Activated CD8-positive, alpha-beta memory T cell treated with anti-CD3 and anti-CD28 coated beads, Interleukin-2, amount 10 ng/mL, durations not matched to agents 7 days and 5 days (primary cell): ENCODE results near the gene AIP. TPM values are rescaled to one million over a fixed set of nuclear protein-coding genes. Genes with fewer than 3 reads are reported as not detected.

ENCODE experiments used
- ATAC-seq: fragments of 150-1000 bp; cut with Tn5 transposase; one replicate; pipeline ENCODE4 v1.10.0; 2021; ENCODE audit warnings: moderate library complexity
- CTCF ChIA-PET: fragments of 350-600 bp; sonication (Branson Sonifier 250); formaldehyde crosslinking; loops from one replicate; lab custom pipeline; 2021; ENCODE audit warnings: antibody characterized with exemption; lab: Charles Lee
- DNase-seq: peaks from one replicate; pipeline ENCODE4 v3.0.0-alpha.2; 2020
- H3K27ac Mint-ChIP-seq: one replicate; pipeline ENCODE4 v1.8.0; 2021; ENCODE audit warnings: mild to moderate bottlenecking, mixed read lengths
- H3K27me3 Mint-ChIP-seq: one replicate; pipeline ENCODE4 v1.8.0; 2021; ENCODE audit warnings: mixed read lengths
- H3K36me3 Mint-ChIP-seq: one replicate; pipeline ENCODE4 v1.8.0; 2021; ENCODE audit warnings: mild to moderate bottlenecking, mixed read lengths
- H3K4me1 Mint-ChIP-seq: one replicate; pipeline ENCODE4 v1.8.0; 2021; ENCODE audit warnings: mixed read lengths
- H3K4me3 Mint-ChIP-seq: one replicate; pipeline ENCODE4 v1.8.0; 2021; ENCODE audit warnings: mild to moderate bottlenecking, moderate library complexity, mixed read lengths
- H3K9me3 Mint-ChIP-seq: one replicate; pipeline ENCODE4 v1.8.0; 2022; ENCODE audit warnings: low read depth, mixed read lengths
- microRNA-seq: library from miRNA; unstranded; fragments of <30 nt; microRNA quantifications from one replicate; pipeline ENCODE4 v1.2.0, GENCODE V29; 2022
- total RNA-seq, 2 experiments: library from RNA; stranded (reverse); gene quantifications; one replicate each; pipeline ENCODE4 v1.2.3, GENCODE V29; 2021

AIP gene
- total RNA-seq, 2 experiments from 2014 or later = 168 to 178 TPM

DNA sequence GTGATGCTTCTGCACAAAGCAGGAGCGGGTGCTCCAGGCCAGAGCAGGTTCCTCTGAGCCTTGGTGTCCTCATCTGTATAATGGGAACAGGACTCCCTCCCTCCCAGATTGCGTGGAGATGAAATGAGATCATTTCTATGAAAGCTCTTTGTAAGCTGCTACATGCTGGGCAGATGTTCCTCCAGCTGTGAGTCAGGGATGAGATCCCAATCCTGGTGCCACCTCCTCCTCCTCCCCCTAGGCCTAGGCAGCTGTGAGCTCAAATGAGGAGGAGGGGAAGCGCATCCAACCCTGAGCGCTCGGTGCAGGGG lies 47.4 kb downstream of the AIP start:
- ATAC-seq = no peak
- Mint-ChIP-seq H3K27me3 (peaks cover 4% of the 10 kb centered on the region), H3K4me3 (no peak overlapping the region), H3K4me1 (no peaks in the 10 kb centered on the region), H3K36me3 (peaks cover 4% of the 10 kb centered on the region), H3K9me3 (peaks cover 11% of the 10 kb centered on the region), H3K27ac (no peak overlapping the region)
- DNase-seq = no peak
- CTCF ChIA-PET = no interaction called here

DNA sequence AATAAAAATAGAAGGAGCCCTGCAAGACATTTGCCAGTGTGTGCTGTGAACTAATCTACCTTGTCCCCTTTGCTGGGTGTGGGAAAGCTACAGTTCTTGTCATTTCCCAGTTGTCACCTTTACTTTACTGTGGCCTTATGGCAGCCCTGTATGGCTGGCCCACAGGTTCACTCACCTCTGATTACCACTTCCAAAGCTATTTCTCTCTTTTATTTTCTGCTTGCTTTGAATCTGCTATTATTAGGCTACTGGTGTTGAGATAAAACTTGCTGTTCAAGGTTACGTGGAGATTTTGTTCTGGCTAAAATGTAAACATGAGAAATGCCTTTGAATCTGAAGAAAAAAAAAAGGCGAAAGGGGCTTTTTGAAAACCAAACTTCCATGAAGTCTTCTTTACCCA lies 50.1 kb downstream of the AIP start:
- Mint-ChIP-seq H3K36me3 (peaks cover 4% of the 10 kb centered on the region), H3K4me3 (no peak overlapping the region), H3K27ac (no peak overlapping the region), H3K9me3 (peaks cover 11% of the 10 kb centered on the region), H3K27me3 (peaks cover 4% of the 10 kb centered on the region), H3K4me1 (no peaks in the 10 kb centered on the region)
- ATAC-seq (no peak), DNase-seq (no peak)
- CTCF ChIA-PET = no interaction called here

DNA sequence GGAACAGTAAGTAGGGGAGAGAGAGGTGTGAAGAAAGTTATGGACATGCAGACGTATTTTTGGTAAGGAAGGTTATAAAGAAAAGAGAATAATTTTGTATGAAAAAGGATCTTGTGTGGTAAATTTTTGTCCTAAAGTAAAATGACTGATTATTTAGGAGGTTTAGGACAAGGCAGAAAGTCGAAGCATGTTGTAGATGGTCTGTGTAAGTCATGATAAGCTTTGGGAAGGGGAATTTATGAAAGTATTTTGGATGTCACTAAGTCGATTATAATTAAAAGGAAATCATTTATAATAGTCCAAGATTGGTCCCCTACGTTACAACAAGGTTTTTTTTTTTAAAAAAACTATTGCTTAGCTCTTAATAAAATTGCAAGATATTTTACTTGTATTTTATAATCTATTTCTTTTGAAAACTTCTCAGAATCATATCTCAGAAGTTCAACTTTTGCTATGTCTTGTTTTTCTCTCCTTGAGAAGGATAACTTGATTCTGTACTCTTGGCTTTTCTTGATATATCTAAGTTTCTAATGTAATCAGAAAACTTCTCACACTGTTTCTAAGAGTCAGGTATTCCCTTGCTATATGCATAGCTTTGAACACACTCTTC lies 51.3 kb downstream of the AIP start:
- DNase-seq = no peak
- Mint-ChIP-seq H3K4me3 (no peak overlapping the region), H3K36me3 (peaks cover 4% of the 10 kb centered on the region), H3K4me1 (no peaks in the 10 kb centered on the region), H3K9me3 (peaks cover 11% of the 10 kb centered on the region), H3K27ac (no peak overlapping the region), H3K27me3 (peaks cover 2% of the 10 kb centered on the region)
- ATAC-seq = no peak
- CTCF ChIA-PET = no interaction called here

DNA sequence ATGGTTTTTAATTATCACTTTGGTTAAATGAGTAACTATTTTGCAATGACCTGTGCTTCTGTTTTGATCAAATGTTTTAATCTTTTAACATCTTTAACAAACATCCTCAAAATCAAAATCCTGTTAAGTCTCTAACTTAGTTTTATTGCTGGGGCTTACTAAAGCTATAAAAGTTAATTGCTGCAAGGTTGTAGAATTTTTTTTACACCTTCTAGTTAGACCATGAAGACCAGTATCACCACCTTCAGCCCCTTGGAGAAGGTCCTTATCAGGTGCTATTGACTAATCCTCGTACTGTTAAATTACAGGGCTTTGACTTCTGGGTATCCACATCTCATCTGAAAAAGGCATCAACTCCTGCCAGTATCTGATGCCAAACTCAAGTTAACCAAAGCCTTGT lies 52.7 kb downstream of the AIP start:
- peaks cover 4% of the 10 kb centered on the region for H3K36me3 Mint-ChIP-seq
- DNase-seq (no peak), ATAC-seq (no peak)
- H3K27me3 Mint-ChIP-seq = peaks cover 2% of the 10 kb centered on the region
- H3K4me3 Mint-ChIP-seq = no peak overlapping the region
- H3K27ac Mint-ChIP-seq = no peak overlapping the region
- peaks cover 11% of the 10 kb centered on the region for H3K9me3 Mint-ChIP-seq
- no peaks in the 10 kb centered on the region for H3K4me1 Mint-ChIP-seq
- CTCF ChIA-PET = no interaction called here

DNA sequence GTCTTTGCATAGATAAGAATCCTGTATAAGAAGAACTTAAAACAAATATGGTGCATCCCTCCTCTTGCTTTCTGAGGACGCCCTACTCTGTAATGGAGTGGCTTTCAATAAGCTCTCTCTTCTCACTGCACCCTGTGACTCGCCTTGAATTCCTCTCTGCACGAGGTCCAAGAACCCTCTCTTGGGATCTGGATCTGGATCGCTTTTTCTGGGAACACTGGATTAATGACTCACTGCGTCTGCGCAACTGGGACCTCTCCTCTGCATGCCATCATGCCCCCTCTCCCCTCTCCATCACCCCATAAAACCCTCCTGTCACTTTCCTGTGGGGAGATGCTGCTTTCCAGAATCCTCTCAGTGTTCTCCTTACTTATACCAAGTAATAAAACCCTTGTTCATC lies 55.5 kb downstream of the AIP start:
- Mint-ChIP-seq H3K4me3 (no peak overlapping the region), H3K27ac (no peak overlapping the region), H3K9me3 (peaks cover 9% of the 10 kb centered on the region), H3K4me1 (no peaks in the 10 kb centered on the region), H3K36me3 (peaks cover 4% of the 10 kb centered on the region), H3K27me3 (peaks cover 2% of the 10 kb centered on the region)
- no peak for ATAC-seq
- CTCF ChIA-PET = no interaction called here
- DNase-seq = no peak

DNA sequence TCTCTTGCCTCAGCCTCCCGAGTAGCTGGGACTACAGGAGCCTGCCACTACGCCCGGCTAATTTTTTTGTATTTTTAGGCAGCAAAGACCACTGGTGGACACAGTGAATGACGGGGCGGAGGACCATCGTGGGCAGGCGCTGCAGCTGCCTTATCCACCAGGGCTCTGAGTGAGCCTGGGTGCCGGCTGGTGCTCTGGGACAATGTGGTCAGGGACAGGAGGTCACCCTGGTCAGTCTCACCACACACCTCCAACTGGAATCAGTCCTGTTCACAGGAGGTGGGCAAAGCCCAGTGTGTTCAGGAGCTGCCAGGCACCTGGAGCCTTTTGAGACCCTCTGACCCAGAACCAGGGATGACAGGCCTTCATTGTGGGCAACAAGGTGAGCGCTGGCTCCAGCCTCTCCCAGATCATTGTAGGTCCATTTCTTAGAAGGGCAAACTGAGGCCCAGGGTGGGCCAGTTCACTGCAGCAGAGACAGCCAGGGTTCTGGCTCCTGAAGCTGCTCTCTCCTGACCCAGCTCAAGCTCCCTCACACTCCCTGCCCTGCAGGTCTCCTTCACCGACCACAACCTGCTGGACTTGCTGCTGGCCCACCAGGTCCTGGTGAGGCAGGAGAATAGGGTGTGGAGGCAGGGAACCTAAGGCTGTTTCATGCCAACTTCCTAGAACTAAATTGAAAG lies 56.1 kb downstream of the AIP start:
- Mint-ChIP-seq H3K9me3 (peaks cover 5% of the 10 kb centered on the region), H3K27me3 (no peaks in the 10 kb centered on the region), H3K36me3 (peaks cover 1% of the 10 kb centered on the region), H3K27ac (no peak overlapping the region), H3K4me3 (no peak overlapping the region), H3K4me1 (no peaks in the 10 kb centered on the region)
- DNase-seq = peak; percentile 29
- ATAC-seq = no peak
- CTCF ChIA-PET = no interaction called here

DNA sequence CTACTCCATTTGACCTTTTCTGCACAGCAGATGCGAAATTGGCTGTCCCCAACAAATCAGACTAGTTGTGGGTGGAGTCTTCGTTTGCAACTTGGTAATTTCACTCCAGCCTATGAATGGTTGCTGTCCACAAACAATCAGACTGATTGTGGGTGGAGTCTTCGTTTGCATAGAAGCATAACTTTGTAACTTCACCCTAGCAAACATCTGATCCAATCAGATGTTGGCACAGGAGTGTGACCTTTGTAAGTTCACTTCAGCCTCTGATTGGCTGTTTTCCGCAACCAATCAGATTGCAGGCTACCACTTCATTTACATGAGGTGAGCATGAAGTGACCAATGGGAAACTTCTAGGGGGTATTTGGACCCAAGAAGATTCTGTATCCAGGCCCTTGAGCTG lies 56.7 kb downstream of the AIP start:
- H3K9me3 Mint-ChIP-seq = peaks cover 1% of the 10 kb centered on the region
- no peak overlapping the region for H3K27ac Mint-ChIP-seq
- CTCF ChIA-PET = interaction anchor here (0.6 kb wide), 1 partner anchor 12 kb away, joined by 3 read pairs; no protein-coding TSS in a partner anchor
- no peaks in the 10 kb centered on the region for H3K4me1 Mint-ChIP-seq
- no peak overlapping the region for H3K4me3 Mint-ChIP-seq
- no peaks in the 10 kb centered on the region for H3K36me3 Mint-ChIP-seq
- ATAC-seq (no peak), DNase-seq (no peak)
- H3K27me3 Mint-ChIP-seq = no peaks in the 10 kb centered on the region

Small RNA genes within 50 kb of the gene (microRNA-seq; reads per million reads assigned to microRNA genes)
- 3.0 reads per million for gene MIR6752

Other genes with a start within 250 kb of the AIP start
- 100 to 1,000 TPM; 366 to 402 TPM for gene GRK2, start 216.6 kb upstream of the AIP start, total RNA-seq
- 100 to 1,000 TPM; 148 to 172 TPM for gene ANKRD13D, start 193.7 kb upstream of the AIP start, total RNA-seq
- 10 to 100 TPM; 10.7 to 26.4 TPM for gene SSH3, start 179.5 kb upstream of the AIP start, total RNA-seq
- gene POLD4, start 129.5 kb upstream of the AIP start, total RNA-seq = 10 to 100 TPM; 36.5 to 49.6 TPM
- gene CLCF1, start 109.4 kb upstream of the AIP start, total RNA-seq = 1 to 10 TPM in 1 of 2 experiments, under 1 TPM in 1; 0.76 to 1.9 TPM
- 10 to 100 TPM; 49.6 to 80.5 TPM for gene RAD9A, start 91.0 kb upstream of the AIP start, total RNA-seq
- 100 to 1,000 TPM; 309 to 360 TPM for gene PPP1CA, start 81.2 kb upstream of the AIP start, total RNA-seq
- 100 to 1,000 TPM; 278 to 312 TPM for gene TBC1D10C, start 78.9 kb upstream of the AIP start, total RNA-seq
- gene CARNS1, start 67.3 kb upstream of the AIP start, total RNA-seq = 1 to 10 TPM; 1.3 TPM
- gene RPS6KB2, start 54.5 kb upstream of the AIP start, total RNA-seq = 10 to 100 TPM; 63.3 to 65.0 TPM
- 100 to 1,000 TPM; 390 to 424 TPM for gene PTPRCAP, start 45.3 kb upstream of the AIP start, total RNA-seq
- gene CORO1B, start 39.5 kb upstream of the AIP start, total RNA-seq = 10 to 100 TPM; 61.0 to 62.6 TPM
- gene GPR152, start 30.3 kb upstream of the AIP start, total RNA-seq = not detected
- 1 to 10 TPM in 1 of 2 experiments, under 1 TPM in 1; 0.96 to 3.4 TPM for gene CABP4, start 27.7 kb upstream of the AIP start, total RNA-seq
- gene TMEM134, start 13.8 kb upstream of the AIP start, total RNA-seq = 10 to 100 TPM; 32.8 to 41.9 TPM
- 100 to 1,000 TPM; 124 to 133 TPM for gene PITPNM1, start 22.3 kb downstream of the AIP start, total RNA-seq
- 100 to 1,000 TPM in 1 of 2 experiments, 10 to 100 TPM in 1; 95.2 to 104 TPM for gene CDK2AP2, start 25.1 kb downstream of the AIP start, total RNA-seq
- gene CABP2, start 40.4 kb downstream of the AIP start, total RNA-seq = not detected
- 100 to 1,000 TPM; 339 to 406 TPM for gene GSTP1, start 100.8 kb downstream of the AIP start, total RNA-seq
- 100 to 1,000 TPM; 239 to 252 TPM for gene NDUFV1, start 123.9 kb downstream of the AIP start, total RNA-seq
- 10 to 100 TPM; 15.3 to 16.7 TPM for gene NUDT8, start 146.9 kb downstream of the AIP start, total RNA-seq
- gene TBX10, start 156.7 kb downstream of the AIP start, total RNA-seq = not detected
- gene ACY3, start 167.7 kb downstream of the AIP start, total RNA-seq = under 1 TPM; 0.53 to 0.75 TPM
- not detected for gene ALDH3B2, start 191.6 kb downstream of the AIP start, total RNA-seq